ENCODE results near the gene ARSG. TPM values are rescaled to one million over a fixed set of nuclear protein-coding genes. Genes with fewer than 3 reads are reported as not detected.

Gene ARSG
- total and polyA plus RNA-seq, 2 donors (not counting 1 experiment from before 2014, with no cell fraction given) = 5.5 to 18.4 TPM

- Histone ChIP-seq H3K4me1 (ENCODE audit: control insufficient read depth in 2 of 2, insufficient read depth in 2 of 2, low read length in 2 of 2) (peaks cover 14 to 15% of the 10 kb centered on the region in 2 donors), H3K79me2 (ENCODE audit: control insufficient read depth, insufficient read depth, low read length) (no peaks in the 10 kb centered on the region), H3K9ac (ENCODE audit: low read length) (no peak overlapping the region), H3K9me3 (ENCODE audit: control extremely low read depth in 1 of 3, control insufficient read depth in 2 of 3, insufficient read depth in 1 of 3, low read length in 2 of 3) (no peaks in the 10 kb centered on the region), H2AFZ (ENCODE audit: insufficient read depth, low read depth, low read length, poor library complexity, severe bottlenecking) (no peak overlapping the region), H3K36me3 (replicated peaks in 1 of 2; ENCODE audit: control extremely low read depth in 1 of 2, control insufficient read depth in 1 of 2, extremely low read depth in 1 of 2, insufficient read depth in 2 of 2, low read length in 1 of 2) (no peaks in the 10 kb centered on the region), H3K27me3 (replicated peaks in 1 of 4; ENCODE audit: control extremely low read depth in 1 of 4, control insufficient read depth in 3 of 4, insufficient read depth in 4 of 4, low read length in 3 of 4) (peaks cover 0 to 23% (median 11%) of the 10 kb centered on the region in 4 experiments), H3K4me3 (ENCODE audit: control extremely low read depth in 1 of 5, extremely low read depth in 1 of 5, insufficient read depth in 1 of 5, low read depth in 2 of 5, low read length in 4 of 5) (no peak overlapping the region), H4K20me1 (ENCODE audit: control insufficient read depth, insufficient read depth, low read length, poor library complexity, severe bottlenecking) (no peaks in the 10 kb centered on the region), H3K27ac (ENCODE audit: low read length in 2 of 2) (no peak overlapping the region), H3K4me2 (replicated peaks; ENCODE audit: low read depth, low read length, poor library complexity, severe bottlenecking) (no peak overlapping the region)
- intact Hi-C loops (cut with micrococcal nuclease) = no loop called here
- Mint-ChIP-seq H3K27me3 (peaks cover 23% of the 10 kb centered on the region), H3K27ac (no peak overlapping the region), H3K4me1 (peaks cover 16% of the 10 kb centered on the region), H3K9me3 (ENCODE audit: insufficient read depth) (no peaks in the 10 kb centered on the region), H3K4me3 (no peak overlapping the region)
- WGBS (ENCODE audit: insufficient coverage) = 100% methylated on average over 2 of the region's 4 CpGs
- ChIA-PET CTCF (interaction anchor here (2.1 kb wide), 1 partner anchor 94 kb away, joined by 11 read pairs; no protein-coding TSS in a partner anchor), POLR2A (no interaction called here)
- no peak for DNase-seq
- ATAC-seq (ENCODE audit: low read depth) = no peak
- TF ChIP-seq EZH2 (IDR thresholded peaks at IDR 0.05; ENCODE audit: borderline replicate concordance, insufficient read depth, low read depth, low read length, poor library complexity, severe bottlenecking) = no peak
- TF ChIP-seq CTCF (IDR thresholded peaks at IDR 0.05) = no peak
These were observed 66.6 kb downstream of the ARSG start for GRCh38 chr17:68357886-68358285.

- Mint-ChIP-seq H3K9me3 (ENCODE audit: insufficient read depth) (no peaks in the 10 kb centered on the region), H3K4me1 (peaks cover 16% of the 10 kb centered on the region), H3K4me3 (no peak overlapping the region), H3K27me3 (peaks cover 23% of the 10 kb centered on the region), H3K27ac (no peak overlapping the region)
- no peak overlapping the region for H3K27ac ChIP-seq (ENCODE audit: low read length in 2 of 2)
- H3K9me3 ChIP-seq (ENCODE audit: control extremely low read depth in 1 of 3, control insufficient read depth in 2 of 3, insufficient read depth in 1 of 3, low read length in 2 of 3) = no peaks in the 10 kb centered on the region
- no peak overlapping the region for H3K9ac ChIP-seq (ENCODE audit: low read length)
- ATAC-seq (ENCODE audit: low read depth) (no peak), DNase-seq (no peak)
- H3K4me2 ChIP-seq (replicated peaks; ENCODE audit: low read depth, low read length, poor library complexity, severe bottlenecking) = no peak overlapping the region
- POLR2A ChIA-PET = no interaction called here
- no peaks in the 10 kb centered on the region for H3K36me3 ChIP-seq (replicated peaks in 1 of 2; ENCODE audit: control extremely low read depth in 1 of 2, control insufficient read depth in 1 of 2, extremely low read depth in 1 of 2, insufficient read depth in 2 of 2, low read length in 1 of 2)
- peaks cover 0 to 20% (median 11%) of the 10 kb centered on the region in 4 experiments for H3K27me3 ChIP-seq (replicated peaks in 1 of 4; ENCODE audit: control extremely low read depth in 1 of 4, control insufficient read depth in 3 of 4, insufficient read depth in 4 of 4, low read length in 3 of 4)
- no peaks in the 10 kb centered on the region for H3K79me2 ChIP-seq (ENCODE audit: control insufficient read depth, insufficient read depth, low read length)
- TF ChIP-seq CTCF (IDR thresholded peaks at IDR 0.05) (no peak), EZH2 (IDR thresholded peaks at IDR 0.05; ENCODE audit: borderline replicate concordance, insufficient read depth, low read depth, low read length, poor library complexity, severe bottlenecking) (no peak)
- 94% methylated on average over 10 of the region's 13 CpGs for WGBS (ENCODE audit: insufficient coverage)
- peaks cover 14 to 15% of the 10 kb centered on the region in 2 donors for H3K4me1 ChIP-seq (ENCODE audit: control insufficient read depth in 2 of 2, insufficient read depth in 2 of 2, low read length in 2 of 2)
- CTCF ChIA-PET = no interaction called here
- intact Hi-C loops (cut with micrococcal nuclease) = no loop called here
- no peak overlapping the region for H3K4me3 ChIP-seq (ENCODE audit: control extremely low read depth in 1 of 5, extremely low read depth in 1 of 5, insufficient read depth in 1 of 5, low read depth in 2 of 5, low read length in 4 of 5)
- no peak overlapping the region for H2AFZ ChIP-seq (ENCODE audit: insufficient read depth, low read depth, low read length, poor library complexity, severe bottlenecking)
- H4K20me1 ChIP-seq (ENCODE audit: control insufficient read depth, insufficient read depth, low read length, poor library complexity, severe bottlenecking) = no peaks in the 10 kb centered on the region
These were observed 68.7 kb downstream of the ARSG start for GRCh38 chr17:68359791-68360535.

Data from B cell (primary cell).